Liver (tissue), 9 donors: ENCODE results near the gene IGF1R. TPM values are rescaled to one million over a fixed set of nuclear protein-coding genes. Genes with fewer than 3 reads are reported as not detected.

Experiments used
- DNase-seq: peaks from one replicate; pipeline ENCODE4 v3.0.0-alpha.2; 2017; ENCODE audit warnings: low spot score
- H3K27ac ChIP-seq, 2 donors: one replicate each; pipeline ENCODE4 v1.7.0; 2013; ENCODE audit warnings: inconsistent platforms in 2 of 2, low read length in 2 of 2, control low read depth in 1 of 2, low read depth in 1 of 2, mild to moderate bottlenecking in 1 of 2
- H3K27me3 ChIP-seq, 4 donors: one replicate each; pipeline versions ENCODE4 v1.6.1 to v1.7.0; 2013; ENCODE audit warnings: low read length in 3 of 4, inconsistent platforms in 1 of 4, mild to moderate bottlenecking in 1 of 4, moderate library complexity in 1 of 4; ENCODE audit not compliant: control insufficient read depth in 4 of 4, insufficient read depth in 4 of 4
- H3K36me3 ChIP-seq, 4 donors: one replicate each; pipeline versions ENCODE4 v1.6.1 to v1.7.0; 2013; ENCODE audit warnings: low read length in 3 of 4, mild to moderate bottlenecking in 3 of 4, low read depth in 1 of 4, moderate library complexity in 1 of 4; ENCODE audit not compliant: control insufficient read depth in 4 of 4, insufficient read depth in 3 of 4
- H3K4me1 ChIP-seq, 4 donors: one replicate each; pipeline versions ENCODE4 v1.6.1 to v1.7.0; 2013; ENCODE audit warnings: low read length in 3 of 4, mild to moderate bottlenecking in 3 of 4, moderate library complexity in 1 of 4; ENCODE audit not compliant: control insufficient read depth in 4 of 4, insufficient read depth in 4 of 4
- H3K4me3 ChIP-seq, 3 donors: one replicate each; pipeline versions ENCODE4 v1.6.1 to v1.7.0; 2013; ENCODE audit warnings: low read length in 3 of 3, control low read depth in 1 of 3, low read depth in 1 of 3, mild to moderate bottlenecking in 1 of 3
- H3K9ac ChIP-seq, 2 donors: one replicate each; pipeline ENCODE4 v1.7.0; 2013; ENCODE audit warnings: low read length in 2 of 2, mild to moderate bottlenecking in 2 of 2, moderate library complexity in 2 of 2, control low read depth in 1 of 2, low read depth in 1 of 2
- H3K9me3 ChIP-seq, 4 donors: one replicate each; pipeline versions ENCODE4 v1.6.1 to v1.7.0; 2013; ENCODE audit warnings: low read length in 3 of 4; ENCODE audit not compliant: control insufficient read depth in 4 of 4
- CTCF ChIP-seq: fragments of 150-350 bp; IDR thresholded peaks from 2 replicates; pipeline ENCODE4 v1.5.1; 2017; ENCODE audit warnings: improper control_type of control experiment, low read depth, low read length; ENCODE audit not compliant: missing input control
- EGR1 ChIP-seq, 2 donors: IDR thresholded peaks; 2 replicates each; pipeline ENCODE4 v1.6.1; 2016 to 2018; ENCODE audit warnings: antibody characterized with exemption in 2 of 2, low read depth in 2 of 2
- FOXA1 ChIP-seq: IDR thresholded peaks from 2 replicates; pipeline ENCODE4 v1.6.1; 2016; ENCODE audit warnings: antibody characterized with exemption
- FOXA2 ChIP-seq: IDR thresholded peaks from 2 replicates; pipeline ENCODE4 v1.6.1; 2016; ENCODE audit warnings: antibody characterized with exemption
- GABPA ChIP-seq, 2 donors: IDR thresholded peaks in 1 of 2; conservative IDR thresholded peaks in 1 of 2; 2 replicates each; pipeline ENCODE4 v1.6.1; 2016; ENCODE audit warnings: antibody characterized with exemption in 2 of 2, mild to moderate bottlenecking in 1 of 2, moderate library complexity in 1 of 2
- HNF4A ChIP-seq, 2 donors: conservative IDR thresholded peaks; 2 replicates each; pipeline ENCODE4 v1.6.1; 2016; ENCODE audit warnings: antibody characterized with exemption in 2 of 2, mild to moderate bottlenecking in 2 of 2
- HNF4G ChIP-seq: IDR thresholded peaks from 2 replicates; pipeline ENCODE4 v1.6.1; 2016; ENCODE audit warnings: antibody characterized with exemption
- JUND ChIP-seq, 2 donors: IDR thresholded peaks; 2 replicates each; pipeline ENCODE4 v1.6.1; 2016; ENCODE audit warnings: antibody characterized with exemption in 2 of 2
- MAX ChIP-seq: IDR thresholded peaks from 2 replicates; pipeline ENCODE4 v1.6.1; 2016; ENCODE audit warnings: antibody characterized with exemption
- NR2F2 ChIP-seq: IDR thresholded peaks from 2 replicates; pipeline ENCODE4 v1.6.1; 2016; ENCODE audit warnings: antibody characterized with exemption
- RAD21 ChIP-seq, 2 donors: IDR thresholded peaks; 2 replicates each; pipeline ENCODE4 v1.6.1; 2016; ENCODE audit warnings: antibody characterized with exemption in 2 of 2, mild to moderate bottlenecking in 2 of 2
- RXRA ChIP-seq, 2 donors: IDR thresholded peaks; 2 replicates each; pipeline ENCODE4 v1.6.1; 2017 to 2018; ENCODE audit warnings: antibody characterized with exemption in 2 of 2, mild to moderate bottlenecking in 1 of 2
- SP1 ChIP-seq: IDR thresholded peaks from 2 replicates; pipeline ENCODE4 v1.6.1; 2018; ENCODE audit warnings: antibody characterized with exemption, mild to moderate bottlenecking
- TAF1 ChIP-seq: conservative IDR thresholded peaks from 2 replicates; pipeline ENCODE4 v1.6.1; 2016; ENCODE audit warnings: antibody characterized with exemption, mild to moderate bottlenecking
- YY1 ChIP-seq: IDR thresholded peaks from 2 replicates; pipeline ENCODE4 v1.6.1; 2016; ENCODE audit warnings: antibody characterized with exemption, mild to moderate bottlenecking
- ZBTB33 ChIP-seq: IDR thresholded peaks from 2 replicates; pipeline ENCODE4 v1.6.1; 2016; ENCODE audit warnings: antibody characterized with exemption
- WGBS: extraction: QIAGEN DNeasy Blood & Tissue Kit; methylation state at CpG from one replicate; pipeline ENCODE4 v1.1.7; 2013; 5-methylcytosine and 5-hydroxymethylcytosine counted together
- polyA plus RNA-seq, 2 donors: library from polyadenylated mRNA; stranded (reverse) in 1 of 2; unstranded in 1 of 2; fragments of 200-250 nt in 1 of 2; fragments of >200 nt in 1 of 2; fragmentation: Nextera tagmentation in 1 of 2; extraction: Ambion mirVana in 1 of 2; gene quantifications; one replicate each; pipeline versions ENCODE4 v1.2.1 to v1.2.3, GENCODE V29; 2013 to 2015
- total RNA-seq, 2 donors: library from RNA; depleted of rRNA; stranded (reverse); fragments of >200 nt; gene quantifications; one replicate each; pipeline ENCODE4 v1.2.3, GENCODE V29; 2014
- TF ChIP-seq, protein P1 (sequence below): IDR thresholded peaks from 2 replicates; pipeline ENCODE4 v1.6.1; 2016; ENCODE audit warnings: antibody characterized with exemption
- TF ChIP-seq, protein P2 (sequence below): IDR thresholded peaks from 2 replicates; pipeline ENCODE4 v1.6.1; 2016; ENCODE audit warnings: antibody characterized with exemption, mild to moderate bottlenecking
- donor health status: healthy.
- donor health status: healthy.
- donor health status: healthy.
- donor health status: healthy.
- donor health status: healthy.

The IGF1R gene
- total and polyA plus RNA-seq, 4 donors: 0.69 to 10.3 (median 3.2) TPM

DNA sequence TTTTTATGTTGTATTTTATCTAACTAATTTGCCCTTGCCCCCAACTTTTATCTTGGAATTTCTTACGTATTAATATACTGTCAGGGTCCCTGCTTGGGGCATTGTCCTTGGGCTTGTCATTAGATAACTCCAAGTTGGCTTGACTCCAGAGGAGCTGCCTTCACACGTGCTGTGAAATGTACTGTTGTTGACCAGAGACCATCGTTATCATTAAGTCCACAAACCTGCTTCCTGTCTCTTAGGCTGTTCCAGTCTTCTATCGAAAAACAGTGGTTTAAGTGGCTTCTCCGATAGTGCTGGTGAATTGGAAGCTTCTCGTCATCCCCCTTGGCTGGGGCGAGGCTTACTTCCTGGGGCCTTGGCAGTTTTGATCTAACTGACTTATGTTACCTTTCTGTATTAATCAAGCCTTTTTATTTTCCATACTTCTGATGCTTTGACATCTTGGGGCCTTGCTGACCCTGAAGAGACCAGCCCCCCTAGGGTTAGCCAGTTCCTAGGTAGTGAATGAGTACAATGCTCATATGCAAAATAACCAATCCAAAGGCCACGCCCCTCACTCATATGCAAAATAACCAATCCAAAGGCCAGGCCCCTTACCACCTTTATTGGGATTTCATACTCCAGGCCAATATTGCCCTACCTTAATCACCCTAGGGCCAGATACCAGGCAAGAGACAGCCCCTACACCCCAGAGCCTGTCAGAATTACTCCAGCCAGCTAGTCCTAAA lies 164.5 kb downstream of the IGF1R start:
- no peak overlapping the region for H3K27ac ChIP-seq
- H3K27me3 ChIP-seq: no peaks in the 10 kb centered on the region
- no peak for DNase-seq
- 52% methylated on average over 8 of the region's 8 CpGs for WGBS
- H3K4me3 ChIP-seq: no peak overlapping the region
- TF ChIP-seq, protein P1, sequence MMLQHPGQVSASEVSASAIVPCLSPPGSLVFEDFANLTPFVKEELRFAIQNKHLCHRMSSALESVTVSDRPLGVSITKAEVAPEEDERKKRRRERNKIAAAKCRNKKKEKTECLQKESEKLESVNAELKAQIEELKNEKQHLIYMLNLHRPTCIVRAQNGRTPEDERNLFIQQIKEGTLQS: no peak
- peak; percentile 43 for TF ChIP-seq NR2F2
- H3K9me3 ChIP-seq: peaks cover 0 to 5% (median 1%) of the 10 kb centered on the region in 4 donors
- no peaks in the 10 kb centered on the region for H3K4me1 ChIP-seq
- H3K36me3 ChIP-seq: no peaks in the 10 kb centered on the region
- H3K9ac ChIP-seq: no peak overlapping the region

GRCh38 chr15:98813951-98814350 lies 165.6 kb downstream of the IGF1R start:
- H3K27me3 ChIP-seq: no peaks in the 10 kb centered on the region
- DNase-seq: no peak
- WGBS: 89% methylated on average over 4 of the region's 4 CpGs
- no peak for TF ChIP-seq TAF1
- no peak for TF ChIP-seq SP1
- TF ChIP-seq, protein P2, sequence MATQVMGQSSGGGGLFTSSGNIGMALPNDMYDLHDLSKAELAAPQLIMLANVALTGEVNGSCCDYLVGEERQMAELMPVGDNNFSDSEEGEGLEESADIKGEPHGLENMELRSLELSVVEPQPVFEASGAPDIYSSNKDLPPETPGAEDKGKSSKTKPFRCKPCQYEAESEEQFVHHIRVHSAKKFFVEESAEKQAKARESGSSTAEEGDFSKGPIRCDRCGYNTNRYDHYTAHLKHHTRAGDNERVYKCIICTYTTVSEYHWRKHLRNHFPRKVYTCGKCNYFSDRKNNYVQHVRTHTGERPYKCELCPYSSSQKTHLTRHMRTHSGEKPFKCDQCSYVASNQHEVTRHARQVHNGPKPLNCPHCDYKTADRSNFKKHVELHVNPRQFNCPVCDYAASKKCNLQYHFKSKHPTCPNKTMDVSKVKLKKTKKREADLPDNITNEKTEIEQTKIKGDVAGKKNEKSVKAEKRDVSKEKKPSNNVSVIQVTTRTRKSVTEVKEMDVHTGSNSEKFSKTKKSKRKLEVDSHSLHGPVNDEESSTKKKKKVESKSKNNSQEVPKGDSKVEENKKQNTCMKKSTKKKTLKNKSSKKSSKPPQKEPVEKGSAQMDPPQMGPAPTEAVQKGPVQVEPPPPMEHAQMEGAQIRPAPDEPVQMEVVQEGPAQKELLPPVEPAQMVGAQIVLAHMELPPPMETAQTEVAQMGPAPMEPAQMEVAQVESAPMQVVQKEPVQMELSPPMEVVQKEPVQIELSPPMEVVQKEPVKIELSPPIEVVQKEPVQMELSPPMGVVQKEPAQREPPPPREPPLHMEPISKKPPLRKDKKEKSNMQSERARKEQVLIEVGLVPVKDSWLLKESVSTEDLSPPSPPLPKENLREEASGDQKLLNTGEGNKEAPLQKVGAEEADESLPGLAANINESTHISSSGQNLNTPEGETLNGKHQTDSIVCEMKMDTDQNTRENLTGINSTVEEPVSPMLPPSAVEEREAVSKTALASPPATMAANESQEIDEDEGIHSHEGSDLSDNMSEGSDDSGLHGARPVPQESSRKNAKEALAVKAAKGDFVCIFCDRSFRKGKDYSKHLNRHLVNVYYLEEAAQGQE: no peak
- no peak for TF ChIP-seq MAX
- no peak for TF ChIP-seq CTCF
- TF ChIP-seq FOXA1: no peak
- TF ChIP-seq JUND (IDR thresholded peaks at IDR 0.05): no peak
- TF ChIP-seq NR2F2: no peak
- TF ChIP-seq, protein P1: no peak
- no peak for TF ChIP-seq HNF4G
- no peak for TF ChIP-seq ZBTB33
- TF ChIP-seq GABPA (IDR thresholded peaks at IDR 0.05 in 1 of 2, conservative IDR thresholded peaks at IDR 0.05 in 1 of 2): no peak
- TF ChIP-seq EGR1 (IDR thresholded peaks at IDR 0.05; ENCODE audit: low read depth in 2 of 2): no peak
- TF ChIP-seq FOXA2: no peak
- no peak for TF ChIP-seq YY1
- no peak for TF ChIP-seq RAD21 (IDR thresholded peaks at IDR 0.05)
- no peak for TF ChIP-seq HNF4A (conservative IDR thresholded peaks at IDR 0.05)
- TF ChIP-seq RXRA (IDR thresholded peaks at IDR 0.05): no peak
- H3K27ac ChIP-seq: no peak overlapping the region
- no peaks in the 10 kb centered on the region for H3K4me1 ChIP-seq
- no peak overlapping the region for H3K9ac ChIP-seq
- H3K9me3 ChIP-seq: peaks cover 0 to 5% (median 1%) of the 10 kb centered on the region in 4 donors
- H3K36me3 ChIP-seq: no peaks in the 10 kb centered on the region
- no peak overlapping the region for H3K4me3 ChIP-seq
